ENCODE measurements around the gene AGPAT4.

AGPAT4 gene

GRCh38 chr6:161085246-161085645 is 188.6 kb downstream of the AGPAT4 start:
- Histone ChIP-seq H3F3A (ENCODE audit: low read depth) (no peaks in the 10 kb centered on the region), H3K27me3 (ENCODE audit: insufficient read depth, low read length, poor library complexity, severe bottlenecking) (no peaks in the 10 kb centered on the region), H3K9me2 (replicated peaks; ENCODE audit: low read depth, low read length) (no peaks in the 10 kb centered on the region), H3K36me3 (ENCODE audit: insufficient read depth, low read length) (peaks cover 99% of the 10 kb centered on the region), H3K4me1 (ENCODE audit: insufficient read depth, low read length, poor library complexity, severe bottlenecking) (no peaks in the 10 kb centered on the region), H2AFZ (ENCODE audit: low read length) (no peak overlapping the region), H3K4me3 (ENCODE audit: low read length, poor library complexity, severe bottlenecking) (no peak overlapping the region), H4K20me1 (ENCODE audit: insufficient read depth, low read length, poor library complexity, severe bottlenecking) (no peaks in the 10 kb centered on the region), H3K79me2 (ENCODE audit: insufficient read depth, low read length) (no peaks in the 10 kb centered on the region), H3K9ac (ENCODE audit: low read depth, low read length, poor library complexity, severe bottlenecking) (no peak overlapping the region), H3K9me3 (ENCODE audit: insufficient read depth, low read depth, low read length) (no peaks in the 10 kb centered on the region), H3K4me2 (ENCODE audit: low read depth, low read length, poor library complexity, severe bottlenecking) (no peak overlapping the region)
- TF ChIP-seq EZH2phosphoT487 (IDR thresholded peaks at IDR 0.05; ENCODE audit: borderline replicate concordance) = no peak

DNA sequence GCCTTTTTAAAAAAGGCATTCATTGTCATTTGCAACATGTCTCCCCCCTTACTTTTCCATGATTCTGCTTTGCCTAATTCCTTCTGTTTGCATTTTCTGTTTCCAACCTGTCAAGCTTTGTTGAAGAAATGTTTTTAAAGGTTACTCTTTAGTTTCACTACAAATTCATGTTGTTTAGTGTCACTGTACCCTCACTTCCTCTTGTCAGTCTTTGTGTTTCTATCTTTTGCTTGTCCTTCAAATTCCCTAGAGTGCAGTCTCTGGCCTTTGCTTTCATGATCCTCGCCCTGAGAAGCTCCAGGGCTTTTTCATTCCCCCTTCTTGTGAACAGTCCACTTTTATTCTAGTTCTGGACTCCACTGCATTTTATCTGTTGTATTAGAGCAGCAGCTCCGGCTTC is 191.6 kb downstream of the AGPAT4 start:
- TF ChIP-seq EZH2phosphoT487 (IDR thresholded peaks at IDR 0.05; ENCODE audit: borderline replicate concordance) = no peak
- TF ChIP-seq, protein P1, sequence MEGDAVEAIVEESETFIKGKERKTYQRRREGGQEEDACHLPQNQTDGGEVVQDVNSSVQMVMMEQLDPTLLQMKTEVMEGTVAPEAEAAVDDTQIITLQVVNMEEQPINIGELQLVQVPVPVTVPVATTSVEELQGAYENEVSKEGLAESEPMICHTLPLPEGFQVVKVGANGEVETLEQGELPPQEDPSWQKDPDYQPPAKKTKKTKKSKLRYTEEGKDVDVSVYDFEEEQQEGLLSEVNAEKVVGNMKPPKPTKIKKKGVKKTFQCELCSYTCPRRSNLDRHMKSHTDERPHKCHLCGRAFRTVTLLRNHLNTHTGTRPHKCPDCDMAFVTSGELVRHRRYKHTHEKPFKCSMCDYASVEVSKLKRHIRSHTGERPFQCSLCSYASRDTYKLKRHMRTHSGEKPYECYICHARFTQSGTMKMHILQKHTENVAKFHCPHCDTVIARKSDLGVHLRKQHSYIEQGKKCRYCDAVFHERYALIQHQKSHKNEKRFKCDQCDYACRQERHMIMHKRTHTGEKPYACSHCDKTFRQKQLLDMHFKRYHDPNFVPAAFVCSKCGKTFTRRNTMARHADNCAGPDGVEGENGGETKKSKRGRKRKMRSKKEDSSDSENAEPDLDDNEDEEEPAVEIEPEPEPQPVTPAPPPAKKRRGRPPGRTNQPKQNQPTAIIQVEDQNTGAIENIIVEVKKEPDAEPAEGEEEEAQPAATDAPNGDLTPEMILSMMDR (conservative IDR thresholded peaks at IDR 0.05; ENCODE audit: low read length) = no peak
- H3K36me3 ChIP-seq (ENCODE audit: insufficient read depth, low read length) = peaks cover 93% of the 10 kb centered on the region

GRCh38 chr6:161080263-161080970 is 193.4 kb downstream of the AGPAT4 start:
- Histone ChIP-seq H3K9ac (ENCODE audit: low read depth, low read length, poor library complexity, severe bottlenecking) (no peak overlapping the region), H3K4me3 (ENCODE audit: low read length, poor library complexity, severe bottlenecking) (no peak overlapping the region)
- TF ChIP-seq, protein P1 (conservative IDR thresholded peaks at IDR 0.05; ENCODE audit: low read length) = no peak
- TF ChIP-seq EZH2phosphoT487 (IDR thresholded peaks at IDR 0.05; ENCODE audit: borderline replicate concordance) = no peak

More for the DNA sequence above, 191.6 kb downstream of the AGPAT4 start:
- no peaks in the 10 kb centered on the region for H3K9me2 ChIP-seq (replicated peaks; ENCODE audit: low read depth, low read length)
- no peaks in the 10 kb centered on the region for H3F3A ChIP-seq (ENCODE audit: low read depth)
- no peaks in the 10 kb centered on the region for H3K4me1 ChIP-seq (ENCODE audit: insufficient read depth, low read length, poor library complexity, severe bottlenecking)
- no peak overlapping the region for H3K9ac ChIP-seq (ENCODE audit: low read depth, low read length, poor library complexity, severe bottlenecking)
- no peak overlapping the region for H3K4me3 ChIP-seq (ENCODE audit: low read length, poor library complexity, severe bottlenecking)
- H2AFZ ChIP-seq (ENCODE audit: low read length) = no peak overlapping the region
- no peaks in the 10 kb centered on the region for H4K20me1 ChIP-seq (ENCODE audit: insufficient read depth, low read length, poor library complexity, severe bottlenecking)
- no peaks in the 10 kb centered on the region for H3K27me3 ChIP-seq (ENCODE audit: insufficient read depth, low read length, poor library complexity, severe bottlenecking)
- no peaks in the 10 kb centered on the region for H3K9me3 ChIP-seq (ENCODE audit: insufficient read depth, low read depth, low read length)
- H3K79me2 ChIP-seq (ENCODE audit: insufficient read depth, low read length) = no peaks in the 10 kb centered on the region
- H3K4me2 ChIP-seq (ENCODE audit: low read depth, low read length, poor library complexity, severe bottlenecking) = no peak overlapping the region

More at GRCh38 chr6:161080263-161080970, 193.4 kb downstream of the AGPAT4 start:
- Histone ChIP-seq H3K36me3 (ENCODE audit: insufficient read depth, low read length) (peaks cover 94% of the 10 kb centered on the region), H2AFZ (ENCODE audit: low read length) (no peak overlapping the region), H3K4me2 (ENCODE audit: low read depth, low read length, poor library complexity, severe bottlenecking) (no peak overlapping the region), H3F3A (ENCODE audit: low read depth) (no peaks in the 10 kb centered on the region), H4K20me1 (ENCODE audit: insufficient read depth, low read length, poor library complexity, severe bottlenecking) (no peaks in the 10 kb centered on the region), H3K79me2 (ENCODE audit: insufficient read depth, low read length) (no peaks in the 10 kb centered on the region), H3K9me3 (ENCODE audit: insufficient read depth, low read depth, low read length) (no peaks in the 10 kb centered on the region), H3K27me3 (ENCODE audit: insufficient read depth, low read length, poor library complexity, severe bottlenecking) (no peaks in the 10 kb centered on the region), H3K9me2 (replicated peaks; ENCODE audit: low read depth, low read length) (no peaks in the 10 kb centered on the region), H3K4me1 (ENCODE audit: insufficient read depth, low read length, poor library complexity, severe bottlenecking) (no peaks in the 10 kb centered on the region)
